Loucy (cell line): ENCODE data around the gene KCTD4.

Experiments
- H2AFZ ChIP-seq: fragments of 200-600 bp; sonication (generic); 2 replicates; pipeline ENCODE4 v1.6.0; 2016; ENCODE audit warnings: antibody characterized with exemption, mild to moderate bottlenecking, low read length, moderate library complexity
- H3F3A ChIP-seq: fragments of 200-600 bp; 2 replicates; pipeline ENCODE4 v1.6.0; 2016; ENCODE audit warnings: antibody characterized with exemption, low read depth, mild to moderate bottlenecking
- H3K27me3 ChIP-seq: fragments of 200-600 bp; sonication (generic); 2 replicates; pipeline ENCODE4 v1.6.1; 2014; ENCODE audit warnings: low read length, mild to moderate bottlenecking; ENCODE audit not compliant: insufficient read depth, poor library complexity, severe bottlenecking
- H3K36me3 ChIP-seq: fragments of 200-600 bp; sonication (generic); 2 replicates; pipeline ENCODE4 v1.6.1; 2016; ENCODE audit warnings: low read length; ENCODE audit not compliant: insufficient read depth
- H3K4me1 ChIP-seq: fragments of 200-600 bp; sonication (generic); 2 replicates; pipeline ENCODE4 v1.5.1; 2014; ENCODE audit warnings: low read length, mild to moderate bottlenecking; ENCODE audit not compliant: insufficient read depth, poor library complexity, severe bottlenecking
- H3K4me2 ChIP-seq: fragments of 200-600 bp; sonication (generic); 2 replicates; pipeline ENCODE4 v1.6.0; 2014; ENCODE audit warnings: antibody characterized with exemption, low read length, low read depth, mild to moderate bottlenecking; ENCODE audit not compliant: poor library complexity, severe bottlenecking
- H3K4me3 ChIP-seq: fragments of 200-600 bp; sonication (generic); 2 replicates; pipeline ENCODE4 v1.5.1; 2014; ENCODE audit warnings: low read length, mild to moderate bottlenecking, mixed read lengths; ENCODE audit not compliant: poor library complexity, severe bottlenecking
- H3K79me2 ChIP-seq: fragments of 200-600 bp; sonication (generic); 2 replicates; pipeline ENCODE4 v1.6.1; 2014; ENCODE audit warnings: low read length; ENCODE audit not compliant: insufficient read depth
- H3K9ac ChIP-seq: fragments of 200-600 bp; sonication (generic); 2 replicates; pipeline ENCODE4 v1.6.0; 2014; ENCODE audit warnings: mild to moderate bottlenecking, low read depth, low read length, moderate library complexity; ENCODE audit not compliant: poor library complexity, severe bottlenecking
- H3K9me2 ChIP-seq: fragments of 200-600 bp; sonication (generic); replicated peaks from 2 replicates; pipeline ENCODE4 v1.6.1; 2016; ENCODE audit warnings: low read depth, low read length, mixed read lengths
- H3K9me3 ChIP-seq: fragments of 200-600 bp; sonication (generic); 2 replicates; pipeline ENCODE4 v1.6.1; 2014; ENCODE audit warnings: mild to moderate bottlenecking, antibody characterized with exemption, low read length, low read depth; ENCODE audit not compliant: insufficient read depth
- H4K20me1 ChIP-seq: fragments of 200-600 bp; sonication (generic); 2 replicates; pipeline ENCODE4 v1.6.0; 2014; ENCODE audit warnings: antibody characterized with exemption, low read length, mild to moderate bottlenecking; ENCODE audit not compliant: insufficient read depth, poor library complexity, severe bottlenecking
- CTCF ChIP-seq: fragments of 200-600 bp; sonication (generic); conservative IDR thresholded peaks from 2 replicates; pipeline ENCODE4 v1.5.1; 2014; ENCODE audit warnings: mild to moderate bottlenecking, antibody characterized with exemption, low read length
- EZH2phosphoT487 ChIP-seq: fragments of 200-600 bp; IDR thresholded peaks from 2 replicates; pipeline ENCODE4 v1.6.1; 2018; ENCODE audit warnings: antibody characterized with exemption, mild to moderate bottlenecking, moderate library complexity, borderline replicate concordance

KCTD4 gene

GRCh38 chr13:45222919-45223318, 22.1 kb upstream of the KCTD4 start:
- Histone ChIP-seq H3K36me3 (0 out of 2 replicates have a peak, but pooled peaks cover 5% of the 10 kb centered on the region), H3F3A (no peaks in the 10 kb centered on the region), H3K4me2 (no peak overlapping the region), H3K4me3 (no peak overlapping the region), H4K20me1 (peaks cover 4% of the 10 kb centered on the region), H3K9me3 (no peaks in the 10 kb centered on the region), H3K9ac (no peak overlapping the region), H3K27me3 (no peaks in the 10 kb centered on the region), H3K4me1 (no peaks in the 10 kb centered on the region), H3K9me2 (no peaks in the 10 kb centered on the region), H2AFZ (no peak overlapping the region), H3K79me2 (no peaks in the 10 kb centered on the region)
- TF ChIP-seq CTCF: no peak
- no peak for TF ChIP-seq EZH2phosphoT487

GRCh38 chr13:45222516-45222915, 21.7 kb upstream of the KCTD4 start:
- TF ChIP-seq CTCF (no peak), EZH2phosphoT487 (no peak)
- Histone ChIP-seq H3K4me3 (no peak overlapping the region), H2AFZ (no peak overlapping the region), H4K20me1 (peaks cover 4% of the 10 kb centered on the region), H3K27me3 (no peaks in the 10 kb centered on the region), H3K4me2 (no peak overlapping the region), H3K36me3 (0 out of 2 replicates have a peak, but pooled peaks cover 5% of the 10 kb centered on the region), H3K9me2 (no peaks in the 10 kb centered on the region), H3K9me3 (no peaks in the 10 kb centered on the region), H3K9ac (no peak overlapping the region), H3K79me2 (no peaks in the 10 kb centered on the region), H3K4me1 (no peaks in the 10 kb centered on the region), H3F3A (no peaks in the 10 kb centered on the region)

GRCh38 chr13:45220403-45220802, 19.6 kb upstream of the KCTD4 start:
- no peaks in the 10 kb centered on the region for H3F3A ChIP-seq
- peaks cover 4% of the 10 kb centered on the region for H4K20me1 ChIP-seq
- H3K36me3 ChIP-seq: 0 out of 2 replicates have a peak, but pooled peaks cover 5% of the 10 kb centered on the region
- H3K9me3 ChIP-seq: no peaks in the 10 kb centered on the region
- H3K27me3 ChIP-seq: no peaks in the 10 kb centered on the region
- no peaks in the 10 kb centered on the region for H3K9me2 ChIP-seq
- no peak overlapping the region for H3K4me2 ChIP-seq
- H3K9ac ChIP-seq: no peak overlapping the region
- H3K4me3 ChIP-seq: no peak overlapping the region
- H3K79me2 ChIP-seq: no peaks in the 10 kb centered on the region
- H2AFZ ChIP-seq: no peak overlapping the region
- H3K4me1 ChIP-seq: no peaks in the 10 kb centered on the region
- no peak for TF ChIP-seq EZH2phosphoT487
- no peak for TF ChIP-seq CTCF
